NCI-H2107 treated with DMSO at 0.1 percent for 48 hours (cell line): Measurements from ENCODE around the gene PNPLA2.

Experiments used
- DNase-seq: peaks from one replicate; lab custom pipeline; 2025; ENCODE audit not compliant: unreplicated experiment; lab: John Stamatoyannopoulos, UW

PNPLA2 gene

GRCh38 chr11:798093-798713 is 20.5 kb upstream of the PNPLA2 start, which contains the start of gene SLC25A22:
Gene SLC25A22, minus strand, starts transcription at chr11:798281. Its CDS starts 3,275 bp downstream, at chr11:795006.
- DNase-seq, result peak; percentile 22

GRCh38 chr11:799641-800316 is 18.9 kb upstream of the PNPLA2 start:
- DNase-seq, result no peak

- DNase-seq, result no peak
These were observed 18.2 kb upstream of the PNPLA2 start for GRCh38 chr11:800473-800872.

GRCh38 chr11:801097-801780 is 17.5 kb upstream of the PNPLA2 start:
- DNase-seq, result no peak

GRCh38 chr11:802018-802617 is 16.6 kb upstream of the PNPLA2 start:
- DNase-seq, result no peak

- no peak for DNase-seq
These were observed 15.8 kb upstream of the PNPLA2 start for GRCh38 chr11:802693-803466.

- no peak for DNase-seq
These were observed 15.3 kb upstream of the PNPLA2 start for GRCh38 chr11:803467-803742.

GRCh38 chr11:803770-804598 is 14.7 kb upstream of the PNPLA2 start:
- peak; percentile 21 for DNase-seq

- DNase-seq, result no peak
These were observed 14.1 kb upstream of the PNPLA2 start for GRCh38 chr11:804599-804964.

GRCh38 chr11:808427-809286 is 10.1 kb upstream of the PNPLA2 start:
- DNase-seq, result no peak

- DNase-seq, result peak; percentile 85
These were observed 9.3 kb upstream of the PNPLA2 start, which contains the start of gene RPLP2 for GRCh38 chr11:809287-810039. Gene RPLP2, plus strand, starts transcription at chr11:809967. Its CDS starts 268 bp downstream, at chr11:810235.

GRCh38 chr11:810040-810567 is 8.6 kb upstream of the PNPLA2 start:
- no peak for DNase-seq

- no peak for DNase-seq
These were observed 7.1 kb upstream of the PNPLA2 start for GRCh38 chr11:811446-812245.

- no peak for DNase-seq
These were observed 6.3 kb upstream of the PNPLA2 start for GRCh38 chr11:812390-812789.

GRCh38 chr11:813072-813455 is 5.7 kb upstream of the PNPLA2 start:
- DNase-seq, result no peak

- DNase-seq, result no peak
These were observed 5.1 kb upstream of the PNPLA2 start for GRCh38 chr11:813456-814096.
